Natural killer cell (primary cell): Measurements from ENCODE around the gene RAB18. TPM values are rescaled to one million over a fixed set of nuclear protein-coding genes. Genes with fewer than 3 reads are reported as not detected.

Source experiments
- ATAC-seq, 3 donors: fragments of 150-1000 bp in 2 of 3; fragments of 200-7000 bp in 1 of 3; cut with Tn5 transposase; 1 replicate in 1 of 3; 2 replicates in 2 of 3; pipeline ENCODE4 v1.10.0; 2021; ENCODE audit warnings: mild to moderate bottlenecking in 2 of 3, moderate library complexity in 2 of 3
- DNase-seq, 2 donors: peaks; one replicate each; pipeline versions ENCODE4 v3.0.0 to v3.0.0-alpha.2; 2013 to 2021; ENCODE audit warnings: mixed read lengths in 1 of 2
- H3K27ac ChIP-seq: one replicate; pipeline ENCODE4 v1.5.1; 2013; ENCODE audit warnings: mild to moderate bottlenecking, low read length
- H3K27me3 ChIP-seq: one replicate; pipeline ENCODE4 v1.6.1; 2013; ENCODE audit warnings: low read length; ENCODE audit not compliant: control insufficient read depth, insufficient read depth
- H3K36me3 ChIP-seq: one replicate; pipeline ENCODE4 v1.6.1; 2013; ENCODE audit warnings: low read length; ENCODE audit not compliant: control insufficient read depth, insufficient read depth
- H3K4me1 ChIP-seq: one replicate; pipeline ENCODE4 v1.6.1; 2013; ENCODE audit warnings: low read length; ENCODE audit not compliant: control insufficient read depth, insufficient read depth
- H3K4me3 ChIP-seq: one replicate; pipeline ENCODE4 v1.5.1; 2013; ENCODE audit warnings: low read length
- H3K9me3 ChIP-seq: one replicate; pipeline ENCODE4 v1.6.1; 2013; ENCODE audit warnings: low read length; ENCODE audit not compliant: control insufficient read depth, insufficient read depth
- H3K27ac Mint-ChIP-seq, 2 donors: one replicate each; pipeline ENCODE4 v1.8.0; 2022; ENCODE audit warnings: mild to moderate bottlenecking in 2 of 2, mixed read lengths in 2 of 2, moderate library complexity in 1 of 2
- H3K27me3 Mint-ChIP-seq, 2 donors: one replicate each; pipeline ENCODE4 v1.8.0; 2022; ENCODE audit warnings: low read depth in 2 of 2, mixed read lengths in 2 of 2
- H3K36me3 Mint-ChIP-seq: one replicate; pipeline ENCODE4 v1.8.0; 2022; ENCODE audit warnings: mixed read lengths
- H3K4me1 Mint-ChIP-seq, 2 donors: one replicate each; pipeline ENCODE4 v1.8.0; 2022; ENCODE audit warnings: mixed read lengths in 2 of 2
- H3K4me3 Mint-ChIP-seq: one replicate; pipeline ENCODE4 v1.8.0; 2022; ENCODE audit warnings: mild to moderate bottlenecking, moderate library complexity, mixed read lengths
- H3K9me3 Mint-ChIP-seq, 2 donors: one replicate each; pipeline ENCODE4 v1.8.0; 2022; ENCODE audit warnings: mixed read lengths in 2 of 2
- WGBS: methylation state at CpG from one replicate; pipeline ENCODE4 v1.1.7; 2013; ENCODE audit warnings: missing lambda C conversion rate; ENCODE audit not compliant: insufficient coverage; 5-methylcytosine and 5-hydroxymethylcytosine counted together
- intact Hi-C: fragments of 100-400 bp; cut with micrococcal nuclease; formaldehyde crosslinking; loops from one replicate; pipeline ENCODE4 v1.14.2; 2022
- total RNA-seq, 4 donors: library from RNA; stranded (reverse); fragments of 120-200 nt in 1 of 4; gene quantifications; one replicate each; pipeline versions ENCODE4 v1.2.3 to v1.2.4, GENCODE V29; 2013 to 2022
- TF ChIP-seq, protein P1 (sequence below): fragments of 200-600 bp; IDR thresholded peaks from one replicate; pipeline ENCODE4 v1.8.0; 2022; ENCODE audit warnings: antibody characterized with exemption

Gene RAB18
- total RNA-seq, 3 donors from 2014 or later (not counting 1 experiment from before 2014, with no cell fraction given) = 122 to 132 (median 122) TPM

- Mint-ChIP-seq H3K36me3 (no peaks in the 10 kb centered on the region), H3K4me3 (no peak overlapping the region), H3K9me3 (peaks cover 0 to 8% of the 10 kb centered on the region in 2 donors), H3K27ac (no peak overlapping the region), H3K27me3 (peaks cover 44 to 83% of the 10 kb centered on the region in 2 donors), H3K4me1 (no peaks in the 10 kb centered on the region)
- Histone ChIP-seq H3K4me3 (no peak overlapping the region), H3K9me3 (peaks cover 10% of the 10 kb centered on the region), H3K4me1 (no peaks in the 10 kb centered on the region), H3K27ac (no peak overlapping the region), H3K27me3 (no peaks in the 10 kb centered on the region), H3K36me3 (no peaks in the 10 kb centered on the region)
- DNase-seq (no peak), ATAC-seq (no peak)
- TF ChIP-seq, protein P1, sequence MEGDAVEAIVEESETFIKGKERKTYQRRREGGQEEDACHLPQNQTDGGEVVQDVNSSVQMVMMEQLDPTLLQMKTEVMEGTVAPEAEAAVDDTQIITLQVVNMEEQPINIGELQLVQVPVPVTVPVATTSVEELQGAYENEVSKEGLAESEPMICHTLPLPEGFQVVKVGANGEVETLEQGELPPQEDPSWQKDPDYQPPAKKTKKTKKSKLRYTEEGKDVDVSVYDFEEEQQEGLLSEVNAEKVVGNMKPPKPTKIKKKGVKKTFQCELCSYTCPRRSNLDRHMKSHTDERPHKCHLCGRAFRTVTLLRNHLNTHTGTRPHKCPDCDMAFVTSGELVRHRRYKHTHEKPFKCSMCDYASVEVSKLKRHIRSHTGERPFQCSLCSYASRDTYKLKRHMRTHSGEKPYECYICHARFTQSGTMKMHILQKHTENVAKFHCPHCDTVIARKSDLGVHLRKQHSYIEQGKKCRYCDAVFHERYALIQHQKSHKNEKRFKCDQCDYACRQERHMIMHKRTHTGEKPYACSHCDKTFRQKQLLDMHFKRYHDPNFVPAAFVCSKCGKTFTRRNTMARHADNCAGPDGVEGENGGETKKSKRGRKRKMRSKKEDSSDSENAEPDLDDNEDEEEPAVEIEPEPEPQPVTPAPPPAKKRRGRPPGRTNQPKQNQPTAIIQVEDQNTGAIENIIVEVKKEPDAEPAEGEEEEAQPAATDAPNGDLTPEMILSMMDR = no peak
- intact Hi-C loops = no loop called here
- whole genome bisulfite sequencing = 95% methylated on average over 1 of the region's 1 CpG
Measured at GRCh38 chr10:27490807-27491206, 13.3 kb upstream of the RAB18 start.

DNA sequence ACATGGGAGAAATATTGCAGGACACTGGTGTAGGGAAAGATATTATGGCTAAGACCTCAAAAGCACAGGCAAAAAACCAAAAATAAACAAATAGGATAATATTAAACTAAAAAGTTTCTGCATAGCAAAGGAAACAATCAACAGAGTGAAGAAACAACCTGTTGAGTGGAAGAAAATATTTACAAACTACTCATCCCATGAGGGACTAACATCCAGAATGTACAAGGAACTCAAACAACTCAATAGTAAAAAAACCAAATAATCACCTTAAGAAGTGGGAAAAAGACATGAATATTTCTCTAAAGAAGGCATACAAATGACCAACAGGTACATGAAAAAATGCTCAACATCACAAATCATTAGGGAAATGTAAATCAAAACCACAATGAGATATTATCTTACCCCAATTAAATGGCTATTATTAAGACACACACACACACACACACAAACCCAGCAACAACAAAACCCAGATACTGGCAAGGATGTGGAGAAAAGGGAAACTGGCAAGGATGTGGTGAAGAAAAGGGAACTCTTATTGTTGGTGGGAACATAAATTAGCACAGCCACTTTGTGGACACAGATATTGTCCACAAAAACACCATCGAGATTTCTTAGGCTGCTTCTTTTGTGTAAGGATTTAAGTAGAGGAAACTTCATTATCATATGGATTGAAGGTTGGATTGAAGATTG lies 9.8 kb upstream of the RAB18 start:
- H3K27me3 Mint-ChIP-seq = peaks cover 32 to 76% of the 10 kb centered on the region in 2 donors
- H3K9me3 Mint-ChIP-seq = peaks cover 0 to 8% of the 10 kb centered on the region in 2 donors
- intact Hi-C loops = no loop called here
- no peak for DNase-seq
- 17% methylated on average over 1 of the region's 1 CpG for whole genome bisulfite sequencing
- Histone ChIP-seq H3K4me3 (no peak overlapping the region), H3K27ac (no peak overlapping the region), H3K27me3 (no peaks in the 10 kb centered on the region), H3K4me1 (no peaks in the 10 kb centered on the region), H3K9me3 (peaks cover 10% of the 10 kb centered on the region), H3K36me3 (no peaks in the 10 kb centered on the region)
- no peaks in the 10 kb centered on the region for H3K36me3 Mint-ChIP-seq
- no peak overlapping the region for H3K27ac Mint-ChIP-seq
- ATAC-seq = no peak
- TF ChIP-seq, protein P1 = no peak
- H3K4me3 Mint-ChIP-seq = no peak overlapping the region
- H3K4me1 Mint-ChIP-seq = no peaks in the 10 kb centered on the region

- H3K27ac Mint-ChIP-seq = no peak overlapping the region
- intact Hi-C loops = no loop called here
- no peaks in the 10 kb centered on the region for H3K27me3 ChIP-seq
- H3K4me3 Mint-ChIP-seq = no peak overlapping the region
- H3K4me1 ChIP-seq = no peaks in the 10 kb centered on the region
- H3K36me3 ChIP-seq = no peaks in the 10 kb centered on the region
- H3K9me3 ChIP-seq = peaks cover 5% of the 10 kb centered on the region
- TF ChIP-seq, protein P1 = no peak
- WGBS = 91% methylated on average over 4 of the region's 4 CpGs
- no peak overlapping the region for H3K27ac ChIP-seq
- peaks cover 33 to 66% of the 10 kb centered on the region in 2 donors for H3K27me3 Mint-ChIP-seq
- no peak for ATAC-seq
- H3K36me3 Mint-ChIP-seq = no peaks in the 10 kb centered on the region
- no peak overlapping the region for H3K4me3 ChIP-seq
- DNase-seq = no peak
- H3K9me3 Mint-ChIP-seq = peaks cover 0 to under 1% of the 10 kb centered on the region in 2 donors
- H3K4me1 Mint-ChIP-seq = no peaks in the 10 kb centered on the region
Measured at GRCh38 chr10:27496137-27496536, 8.0 kb upstream of the RAB18 start.

DNA sequence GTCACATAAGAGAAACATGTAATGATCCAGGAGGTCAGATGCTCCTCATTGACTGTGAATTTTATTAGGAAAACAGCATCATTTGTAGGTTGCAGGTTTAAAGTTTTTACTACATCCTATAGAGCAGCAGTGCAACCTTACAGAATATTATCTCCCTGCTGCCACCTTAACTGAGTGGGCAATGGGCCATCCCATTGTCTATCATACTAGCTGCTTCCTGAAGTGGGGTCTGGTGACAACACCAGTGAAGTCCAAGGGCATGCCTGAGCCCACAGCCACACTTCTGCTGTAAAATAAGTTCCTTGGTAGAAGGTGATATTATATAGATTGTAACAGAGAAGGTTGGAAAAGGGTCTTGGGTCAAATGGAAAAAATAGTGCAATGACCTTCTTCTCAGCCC lies 4.0 kb upstream of the RAB18 start:
- no peaks in the 10 kb centered on the region for H3K36me3 ChIP-seq
- Mint-ChIP-seq H3K4me3 (no peak overlapping the region), H3K9me3 (no peaks in the 10 kb centered on the region), H3K27ac (no peak overlapping the region), H3K36me3 (no peaks in the 10 kb centered on the region), H3K4me1 (peaks cover 16 to 20% of the 10 kb centered on the region in 2 donors), H3K27me3 (peaks cover 22 to 37% of the 10 kb centered on the region in 2 donors)
- H3K4me3 ChIP-seq = no peak overlapping the region
- peaks cover 10% of the 10 kb centered on the region for H3K4me1 ChIP-seq
- H3K27ac ChIP-seq = no peak overlapping the region
- no peak for DNase-seq
- no peaks in the 10 kb centered on the region for H3K27me3 ChIP-seq
- H3K9me3 ChIP-seq = no peaks in the 10 kb centered on the region
- intact Hi-C loops = loop anchor here (5.0 kb wide), 1 partner anchor 258 kb away; the partner anchor contains the start of gene ACBD5
- no peak for ATAC-seq
- TF ChIP-seq, protein P1 = no peak
